DOHH2 (cell line): ENCODE results near the gene DNAJC21.

Source experiments
- H3F3A ChIP-seq: fragments of 200-600 bp; sonication (generic), shearing (Covaris generic); 2 replicates; pipeline ENCODE4 v1.6.0; 2016; ENCODE audit warnings: antibody characterized with exemption, mild to moderate bottlenecking; ENCODE audit not compliant: control insufficient read depth, insufficient read depth
- H3K27ac ChIP-seq: fragments of 200-600 bp; sonication (generic); 2 replicates; pipeline ENCODE4 v1.5.1; 2014; ENCODE audit warnings: low read depth, mild to moderate bottlenecking, low read length, moderate library complexity
- H3K27me3 ChIP-seq: fragments of 200-600 bp; sonication (generic); 2 replicates; pipeline ENCODE4 v1.6.1; 2014; ENCODE audit warnings: mild to moderate bottlenecking, low read length, mixed read lengths; ENCODE audit not compliant: control insufficient read depth
- H3K36me3 ChIP-seq: fragments of 200-600 bp; sonication (generic); 2 replicates; pipeline ENCODE4 v1.6.1; 2014; ENCODE audit warnings: mild to moderate bottlenecking, low read length, moderate library complexity, mixed read lengths; ENCODE audit not compliant: control insufficient read depth
- H3K4me1 ChIP-seq: fragments of 200-600 bp; sonication (generic); 2 replicates; pipeline ENCODE4 v1.6.1; 2014; ENCODE audit warnings: mild to moderate bottlenecking, low read length, mixed read lengths; ENCODE audit not compliant: control insufficient read depth
- H3K4me2 ChIP-seq: fragments of 200-600 bp; sonication (generic); 2 replicates; pipeline ENCODE4 v1.6.0; 2014; ENCODE audit warnings: mild to moderate bottlenecking, low read length, moderate library complexity
- H3K4me3 ChIP-seq: fragments of 200-600 bp; sonication (generic); 2 replicates; pipeline ENCODE4 v1.5.1; 2014; ENCODE audit warnings: mild to moderate bottlenecking, low read length, mixed read lengths
- H3K79me2 ChIP-seq: fragments of 200-600 bp; sonication (generic); 2 replicates; pipeline ENCODE4 v1.6.1; 2014; ENCODE audit warnings: mild to moderate bottlenecking, low read length, mixed read lengths; ENCODE audit not compliant: control insufficient read depth
- H3K9me2 ChIP-seq: fragments of 200-600 bp; sonication (generic); replicated peaks from 2 replicates; pipeline ENCODE4 v1.6.1; 2014; ENCODE audit warnings: mild to moderate bottlenecking, low read length, mixed read lengths; ENCODE audit not compliant: control insufficient read depth
- H3K9me3 ChIP-seq: fragments of 200-600 bp; sonication (generic); 2 replicates; pipeline ENCODE4 v1.6.1; 2014; ENCODE audit warnings: antibody characterized with exemption, low read length, mixed read lengths; ENCODE audit not compliant: control insufficient read depth, insufficient read depth
- H4K20me1 ChIP-seq: fragments of 200-600 bp; sonication (generic); 2 replicates; pipeline ENCODE4 v1.6.0; 2014; ENCODE audit warnings: low read depth, mild to moderate bottlenecking, antibody characterized with exemption, low read length, moderate library complexity; ENCODE audit not compliant: control insufficient read depth, insufficient read depth
- CTCF ChIP-seq: fragments of 200-600 bp; sonication (generic); IDR thresholded peaks from one replicate; pipeline ENCODE4 v1.5.1; 2014; ENCODE audit warnings: antibody characterized with exemption, mild to moderate bottlenecking, low read depth, low read length; ENCODE audit not compliant: poor library complexity, severe bottlenecking
- EZH2phosphoT487 ChIP-seq: fragments of 200-600 bp; sonication (generic); IDR thresholded peaks from 2 replicates; pipeline ENCODE4 v1.6.1; 2017; ENCODE audit warnings: borderline replicate concordance, mild to moderate bottlenecking, antibody characterized with exemption, low read length, moderate library complexity, mixed read lengths

The DNAJC21 gene

DNA sequence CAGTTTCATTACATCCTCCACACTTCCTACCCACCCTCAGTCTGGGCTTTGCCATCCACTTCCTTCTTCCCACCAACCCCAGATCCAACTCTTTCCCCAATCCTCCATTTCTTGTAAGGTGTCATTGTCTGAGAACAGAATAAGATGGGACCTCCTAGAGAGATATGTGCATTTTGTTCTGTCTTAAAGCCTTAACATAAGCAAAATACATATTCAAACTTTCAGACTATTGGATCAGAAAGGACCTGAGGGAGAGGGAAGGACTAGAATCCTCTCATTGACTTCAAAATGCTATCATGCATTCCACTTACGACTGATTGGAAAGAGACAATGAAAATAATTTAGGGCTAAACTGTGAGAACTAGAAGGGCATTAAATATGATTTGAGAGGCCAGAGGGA lies 75.4 kb downstream of the DNAJC21 start:
- no peaks in the 10 kb centered on the region for H4K20me1 ChIP-seq
- no peaks in the 10 kb centered on the region for H3F3A ChIP-seq
- no peaks in the 10 kb centered on the region for H3K9me2 ChIP-seq
- no peaks in the 10 kb centered on the region for H3K9me3 ChIP-seq
- no peaks in the 10 kb centered on the region for H3K36me3 ChIP-seq
- no peak overlapping the region for H3K4me2 ChIP-seq
- H3K4me3 ChIP-seq = no peak overlapping the region
- H3K4me1 ChIP-seq = no peaks in the 10 kb centered on the region
- no peaks in the 10 kb centered on the region for H3K79me2 ChIP-seq
- no peak overlapping the region for H3K27ac ChIP-seq
- TF ChIP-seq EZH2phosphoT487 = no peak
- TF ChIP-seq CTCF = no peak
- no peaks in the 10 kb centered on the region for H3K27me3 ChIP-seq
